Cardiac muscle cell (in vitro differentiated cells and primary cell): ENCODE measurements around the gene NXN. TPM values are rescaled to one million over a fixed set of nuclear protein-coding genes. Genes with fewer than 3 reads are reported as not detected.

Source experiments
- DNase-seq, 2 donors: peaks; one replicate each; pipeline versions ENCODE4 v3.0.0 to v3.0.0-alpha.2; 2010 to 2017; ENCODE audit warnings: low read depth in 1 of 2, low spot score in 1 of 2
- H3K27ac ChIP-seq: fragments of 200-600 bp; sonication (generic); 2 replicates; pipeline ENCODE4 v1.5.1; 2016
- H3K27me3 ChIP-seq: fragments of 200-600 bp; sonication (generic); 2 replicates; pipeline ENCODE4 v1.6.0; 2016; ENCODE audit warnings: control low read depth
- H3K36me3 ChIP-seq: fragments of 200-600 bp; sonication (generic); 2 replicates; pipeline ENCODE4 v1.5.1; 2016; ENCODE audit warnings: control low read depth
- H3K4me1 ChIP-seq: fragments of 200-600 bp; sonication (generic); 2 replicates; pipeline ENCODE4 v1.8.1; 2017; ENCODE audit warnings: low read depth, mild to moderate bottlenecking, mixed run types
- H3K4me3 ChIP-seq: fragments of 200-600 bp; sonication (generic); 2 replicates; pipeline ENCODE4 v1.5.1; 2016; ENCODE audit warnings: mild to moderate bottlenecking
- H3K9me3 ChIP-seq: fragments of 200-600 bp; sonication (generic); 2 replicates; pipeline ENCODE4 v1.5.1; 2017; ENCODE audit warnings: low read depth, mild to moderate bottlenecking, control low read depth
- CTCF ChIP-seq: IDR thresholded peaks from 2 replicates; pipeline ENCODE4 v1.5.1; 2012; ENCODE audit warnings: low read depth, mild to moderate bottlenecking, low read length
- polyA plus RNA-seq: library from polyadenylated mRNA; unstranded; fragments of >200 nt; fragmentation: Nextera tagmentation; extraction: Ambion mirVana; gene quantifications from 2 replicates; pipeline ENCODE4 v1.2.1, GENCODE V29; 2016
- total RNA-seq: library from RNA; depleted of rRNA; stranded (reverse); fragments of >200 nt; gene quantifications from 2 replicates; pipeline ENCODE4 v1.2.3, GENCODE V29; 2016

Gene NXN
- total and polyA plus RNA-seq, 2 experiments from 2014 or later: 120 to 122 TPM

- H3K27ac ChIP-seq: peak overlapping the region; percentile 89
- DNase-seq: no peak
- H3K36me3 ChIP-seq: no peaks in the 10 kb centered on the region
- H3K4me3 ChIP-seq: no peak overlapping the region
- H3K4me1 ChIP-seq: peaks cover 40% of the 10 kb centered on the region
- no peak for TF ChIP-seq CTCF
- no peaks in the 10 kb centered on the region for H3K27me3 ChIP-seq
- H3K9me3 ChIP-seq: no peaks in the 10 kb centered on the region
Measured at GRCh38 chr17:968812-969730, 10.5 kb downstream of the NXN start.

- DNase-seq: no peak
- no peak for TF ChIP-seq CTCF
- Histone ChIP-seq H3K4me3 (no peak overlapping the region), H3K9me3 (no peaks in the 10 kb centered on the region), H3K27me3 (no peaks in the 10 kb centered on the region), H3K27ac (peak overlapping the region; percentile 67), H3K4me1 (peaks cover 59% of the 10 kb centered on the region), H3K36me3 (no peaks in the 10 kb centered on the region)
Measured at GRCh38 chr17:967122-967521, 12.5 kb downstream of the NXN start.

DNA sequence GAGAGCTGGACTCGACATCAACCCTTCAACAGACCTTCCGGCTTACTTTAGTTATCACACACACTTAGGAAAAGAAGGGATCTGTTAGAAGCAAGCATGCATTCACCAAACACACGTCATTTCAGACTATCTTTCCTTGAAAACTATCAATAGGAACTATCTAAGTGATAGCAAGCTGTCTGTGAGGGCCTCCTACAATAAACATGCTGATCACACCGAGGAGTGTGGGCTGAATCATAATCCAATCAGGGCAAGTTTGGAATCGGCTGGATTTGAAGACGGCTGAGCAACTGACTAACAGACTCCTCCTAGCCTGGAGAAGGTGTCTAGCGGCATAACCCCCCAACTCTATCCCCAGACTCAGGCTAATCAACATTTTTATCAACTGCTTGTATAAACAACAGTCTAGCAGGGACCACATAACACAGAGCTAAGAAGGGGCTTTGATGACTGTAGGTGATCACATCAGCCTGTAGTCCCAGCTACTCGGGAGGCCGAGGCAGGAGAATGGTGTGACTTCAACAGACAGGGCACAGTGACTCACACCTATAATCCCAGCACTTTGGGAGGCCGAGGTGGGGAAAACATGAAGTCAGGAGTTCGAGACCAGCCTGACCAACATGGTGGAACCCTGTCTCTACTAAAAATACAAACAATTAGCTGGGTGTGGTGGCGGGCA, 14.1 kb downstream of the NXN start:
- DNase-seq: no peak
- H3K4me3 ChIP-seq: no peak overlapping the region
- no peaks in the 10 kb centered on the region for H3K9me3 ChIP-seq
- no peaks in the 10 kb centered on the region for H3K36me3 ChIP-seq
- peak overlapping the region; percentile 96 for H3K27ac ChIP-seq
- no peak for TF ChIP-seq CTCF
- H3K4me1 ChIP-seq: peaks cover 54% of the 10 kb centered on the region
- no peaks in the 10 kb centered on the region for H3K27me3 ChIP-seq

DNA sequence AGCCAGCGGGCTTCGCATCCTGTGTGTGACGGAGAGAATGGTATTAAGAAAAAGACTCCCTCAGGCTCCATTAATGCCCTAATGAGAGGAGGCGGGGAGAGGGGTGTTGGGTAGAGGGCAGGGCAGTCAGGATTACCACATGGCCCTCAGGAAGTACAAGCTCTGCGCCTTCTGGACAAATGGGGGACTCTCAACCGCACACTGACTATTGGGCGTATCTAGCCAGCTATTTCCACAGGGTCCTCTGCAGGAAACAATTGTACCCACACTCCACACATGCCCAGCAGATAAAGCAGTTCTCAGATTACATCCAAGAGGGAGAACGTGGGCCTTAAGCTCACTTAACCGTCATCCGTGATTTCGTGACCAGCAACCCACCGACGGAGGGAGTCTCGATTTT, 14.7 kb downstream of the NXN start:
- H3K4me1 ChIP-seq: peaks cover 48% of the 10 kb centered on the region

GRCh38 chr17:962670-963069, 16.9 kb downstream of the NXN start:
- H3K9me3 ChIP-seq: no peaks in the 10 kb centered on the region
- peak overlapping the region; percentile 96 for H3K27ac ChIP-seq
- no peaks in the 10 kb centered on the region for H3K36me3 ChIP-seq
- no peaks in the 10 kb centered on the region for H3K27me3 ChIP-seq
- peak in 1 of 2 donors; percentile 83 for DNase-seq
- no peak for TF ChIP-seq CTCF
- H3K4me3 ChIP-seq: no peak overlapping the region
- H3K4me1 ChIP-seq: peaks cover 54% of the 10 kb centered on the region

More for the DNA sequence above, 14.7 kb downstream of the NXN start:
- DNase-seq: peak in 1 of 2 donors; percentile 59
- no peaks in the 10 kb centered on the region for H3K36me3 ChIP-seq
- no peak overlapping the region for H3K4me3 ChIP-seq
- H3K27ac ChIP-seq: peak overlapping the region; percentile 96
- TF ChIP-seq CTCF: no peak
- H3K27me3 ChIP-seq: no peaks in the 10 kb centered on the region
- no peaks in the 10 kb centered on the region for H3K9me3 ChIP-seq
